ENCODE measurements around the gene PLA2G12A. TPM values are rescaled to one million over a fixed set of nuclear protein-coding genes. Genes with fewer than 3 reads are reported as not detected.

Gene PLA2G12A
- total and polyA plus RNA-seq, 10 of the 15 experiments (the other 5 are each of a cell fraction or from before 2014, with no cell fraction given), result 3.7 to 36.8 (median 15.5) TPM

- Histone ChIP-seq H3K27me3 (replicated peaks in 1 of 2; ENCODE audit: control insufficient read depth in 2 of 2, insufficient read depth in 2 of 2, low read length in 1 of 2) (no peaks in the 10 kb centered on the region), H3K4me1 (ENCODE audit: control insufficient read depth, insufficient read depth, low read length) (no peaks in the 10 kb centered on the region; the same call in 1 of the 2 replicates), H3K79me2 (ENCODE audit: control insufficient read depth, insufficient read depth, low read length) (no peaks in the 10 kb centered on the region; the same call in 1 of the 2 replicates), H3K27ac (ENCODE audit: control insufficient read depth, insufficient read depth) (no peak overlapping the region), H3K9me3 (replicated peaks; ENCODE audit: control insufficient read depth, insufficient read depth, low read length) (peaks cover 3% of the 10 kb centered on the region; the same call in 1 of the 3 replicates), H4K20me1 (ENCODE audit: control insufficient read depth, insufficient read depth) (no peaks in the 10 kb centered on the region), H3K36me3 (ENCODE audit: control insufficient read depth in 2 of 2, insufficient read depth in 2 of 2, low read length in 1 of 2) (peaks cover 0 to 5% of the 10 kb centered on the region in 2 experiments; a peak in 1 of 4 replicates), H2AFZ (ENCODE audit: control insufficient read depth, low read depth, low read length) (no peak overlapping the region), H3K4me2 (ENCODE audit: control insufficient read depth, insufficient read depth) (no peak overlapping the region), H3K9ac (ENCODE audit: control insufficient read depth, insufficient read depth, low read length) (no peak overlapping the region), H3K4me3 (no peak overlapping the region)
- SMC1A ChIA-PET (ENCODE audit: uncharacterized antibody, unreplicated experiment), result no interaction called here
- POLR2A ChIA-PET, result no interaction called here
- TF ChIP-seq RB1 (IDR thresholded peaks at IDR 0.05; ENCODE audit: borderline replicate concordance), result no peak
- TF ChIP-seq ZBTB11 (CRISPR knock-in tag; IDR thresholded peaks at IDR 0.05), result no peak
- TF ChIP-seq SMC3 (IDR thresholded peaks at IDR 0.05; ENCODE audit: borderline replicate concordance, low read length), result no peak
- no peak for TF ChIP-seq ZBTB40 (IDR thresholded peaks at IDR 0.05; ENCODE audit: borderline replicate concordance)
- TF ChIP-seq LARP7 (IDR thresholded peaks at IDR 0.05), result no peak
- TF ChIP-seq IRF4 (IDR thresholded peaks at IDR 0.05; ENCODE audit: low read depth, low read length), result no peak
- intact Hi-C loops (cut with micrococcal nuclease; ENCODE audit: unreplicated experiment), result no loop called here
- FAIRE-seq (no peak), ATAC-seq (no peak), DNase-seq (ENCODE audit: low read depth, low spot score) (no peak)
- BruUV-seq (replicated peaks), result no TSS peak
- CTCF ChIA-PET, result no interaction called here
- in situ Hi-C loops (cut with MboI), result no loop called here
- WGBS (ENCODE audit: insufficient coverage, insufficient replicate concordance, low lambda C conversion rate, missing lambda C conversion rate), result over 99% methylated on average over 4 of the region's 4 CpGs
- RAD21 ChIA-PET (ENCODE audit: unreplicated experiment), result no interaction called here
Observed at GRCh38 chr4:109719604-109720003, 10.3 kb downstream of the PLA2G12A start.
